ENCODE data around the gene OCA2. TPM values are rescaled to one million over a fixed set of nuclear protein-coding genes. Genes with fewer than 3 reads are reported as not detected.

The OCA2 gene
- total RNA-seq, 2 experiments from 2014 or later: not detected

GRCh38 chr15:27933562-27933961 lies 165.6 kb downstream of the OCA2 start:
- POLR2A ChIA-PET: no interaction called here
- no peak for DNase-seq
- no peak overlapping the region for H3K4me3 Mint-ChIP-seq
- CTCF ChIA-PET: interaction anchor here (1.1 kb wide), 1 partner anchor 10 kb away, joined by 4 read pairs; no protein-coding TSS in a partner anchor
- no peak overlapping the region for H3K27ac Mint-ChIP-seq
- H3K27me3 Mint-ChIP-seq: no peaks in the 10 kb centered on the region
- peaks cover 4% of the 10 kb centered on the region for H3K9me3 Mint-ChIP-seq
- H3K4me1 Mint-ChIP-seq: no peaks in the 10 kb centered on the region
- H3K36me3 Mint-ChIP-seq (ENCODE audit: low read depth): no peaks in the 10 kb centered on the region

DNA sequence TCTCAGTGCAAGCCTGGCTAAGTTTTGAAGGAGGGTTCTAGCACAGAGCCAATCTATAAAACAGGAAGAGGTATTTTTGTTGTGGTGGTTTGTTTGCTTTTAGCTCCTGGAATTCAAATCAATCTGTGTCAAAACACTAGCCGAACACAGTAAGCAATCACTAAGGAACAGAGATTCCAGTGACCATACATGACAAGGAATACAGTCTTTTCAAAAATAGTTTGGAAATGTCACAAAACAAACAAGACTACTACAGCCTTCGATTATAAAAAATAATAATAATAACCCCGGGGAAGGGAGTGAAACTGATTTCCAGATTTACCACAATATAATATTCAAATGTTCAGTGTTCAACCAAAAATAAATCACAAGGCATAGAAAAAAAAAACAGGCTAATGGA lies 166.5 kb downstream of the OCA2 start:
- Mint-ChIP-seq H3K27ac (no peak overlapping the region), H3K9me3 (peaks cover 5% of the 10 kb centered on the region), H3K4me1 (no peaks in the 10 kb centered on the region), H3K27me3 (no peaks in the 10 kb centered on the region), H3K36me3 (ENCODE audit: low read depth) (no peaks in the 10 kb centered on the region), H3K4me3 (no peak overlapping the region)
- POLR2A ChIA-PET: no interaction called here
- no peak for DNase-seq
- CTCF ChIA-PET: no interaction called here

DNA sequence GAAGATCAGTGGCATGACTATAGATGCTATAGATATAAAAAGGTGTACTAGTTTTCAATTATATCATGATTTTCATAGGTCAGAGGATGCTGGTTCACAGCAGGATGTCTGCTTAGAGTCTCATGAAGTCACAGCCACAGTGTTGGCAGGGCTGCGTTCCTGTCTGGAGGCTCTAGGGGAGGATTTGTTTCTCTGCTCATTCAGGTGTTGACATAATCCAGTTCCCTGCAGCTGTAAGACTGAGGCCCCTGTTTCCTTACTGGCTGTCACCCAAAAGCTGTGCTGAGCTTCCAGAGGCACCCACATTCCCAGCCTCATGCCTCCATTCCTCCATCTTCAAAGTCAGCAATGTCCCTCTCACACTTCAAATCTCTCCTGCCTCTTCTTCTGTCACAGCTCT lies 170.7 kb downstream of the OCA2 start:
- Mint-ChIP-seq H3K36me3 (ENCODE audit: low read depth) (no peaks in the 10 kb centered on the region), H3K4me3 (no peak overlapping the region), H3K4me1 (no peaks in the 10 kb centered on the region), H3K27ac (no peak overlapping the region), H3K27me3 (no peaks in the 10 kb centered on the region), H3K9me3 (peaks cover 4% of the 10 kb centered on the region)
- DNase-seq: no peak
- ChIA-PET POLR2A (no interaction called here), CTCF (no interaction called here)

DNA sequence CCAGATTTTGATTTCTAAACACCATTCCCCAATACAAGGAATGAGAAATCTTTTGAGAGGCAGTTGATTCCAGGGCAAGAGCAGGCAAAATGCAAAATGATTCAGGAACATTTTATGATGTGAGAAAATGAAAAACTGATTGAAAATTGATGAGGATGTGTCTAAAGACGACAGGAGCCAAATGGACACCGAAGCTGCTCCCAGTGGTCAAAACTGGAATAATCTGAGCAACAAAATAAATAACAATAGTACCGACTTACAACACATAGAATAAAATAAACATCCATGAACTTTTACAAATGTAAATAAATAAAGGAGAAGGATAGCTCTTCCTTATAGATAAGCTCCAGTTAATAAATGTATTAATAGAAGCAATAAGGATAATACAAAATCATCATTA lies 186.8 kb downstream of the OCA2 start:
- POLR2A ChIA-PET: no interaction called here
- Mint-ChIP-seq H3K9me3 (peaks cover 18% of the 10 kb centered on the region), H3K27me3 (no peaks in the 10 kb centered on the region), H3K4me3 (no peak overlapping the region), H3K36me3 (ENCODE audit: low read depth) (no peaks in the 10 kb centered on the region), H3K27ac (no peak overlapping the region), H3K4me1 (no peaks in the 10 kb centered on the region)
- CTCF ChIA-PET: no interaction called here
- no peak for DNase-seq

DNA sequence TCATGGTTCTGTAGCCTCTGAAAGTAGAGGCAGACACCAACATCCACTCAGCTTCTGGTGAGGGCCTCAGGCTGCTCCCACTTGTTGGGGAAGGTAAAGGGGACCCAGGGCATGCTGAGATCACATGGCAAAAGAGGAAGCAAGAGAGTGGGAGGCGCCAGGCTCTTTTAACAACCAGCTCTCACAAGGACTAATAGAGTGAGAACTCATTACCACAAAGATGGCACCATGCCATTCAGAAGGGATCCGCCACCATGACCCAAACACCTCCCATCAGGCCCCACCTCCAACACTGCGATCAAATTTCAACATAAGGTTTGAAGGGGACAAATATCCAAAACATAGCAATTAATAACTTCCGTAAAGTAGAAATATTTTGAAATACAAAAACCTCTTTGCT lies 192.3 kb downstream of the OCA2 start:
- H3K4me1 Mint-ChIP-seq: no peaks in the 10 kb centered on the region
- H3K27me3 Mint-ChIP-seq: no peaks in the 10 kb centered on the region
- DNase-seq: no peak
- no peaks in the 10 kb centered on the region for H3K36me3 Mint-ChIP-seq (ENCODE audit: low read depth)
- CTCF ChIA-PET: no interaction called here
- H3K9me3 Mint-ChIP-seq: peaks cover 10% of the 10 kb centered on the region
- POLR2A ChIA-PET: no interaction called here
- H3K4me3 Mint-ChIP-seq: no peak overlapping the region
- H3K27ac Mint-ChIP-seq: no peak overlapping the region

- no peak overlapping the region for H3K27ac Mint-ChIP-seq
These were observed 195.7 kb downstream of the OCA2 start for GRCh38 chr15:27903405-27903804.

DNA sequence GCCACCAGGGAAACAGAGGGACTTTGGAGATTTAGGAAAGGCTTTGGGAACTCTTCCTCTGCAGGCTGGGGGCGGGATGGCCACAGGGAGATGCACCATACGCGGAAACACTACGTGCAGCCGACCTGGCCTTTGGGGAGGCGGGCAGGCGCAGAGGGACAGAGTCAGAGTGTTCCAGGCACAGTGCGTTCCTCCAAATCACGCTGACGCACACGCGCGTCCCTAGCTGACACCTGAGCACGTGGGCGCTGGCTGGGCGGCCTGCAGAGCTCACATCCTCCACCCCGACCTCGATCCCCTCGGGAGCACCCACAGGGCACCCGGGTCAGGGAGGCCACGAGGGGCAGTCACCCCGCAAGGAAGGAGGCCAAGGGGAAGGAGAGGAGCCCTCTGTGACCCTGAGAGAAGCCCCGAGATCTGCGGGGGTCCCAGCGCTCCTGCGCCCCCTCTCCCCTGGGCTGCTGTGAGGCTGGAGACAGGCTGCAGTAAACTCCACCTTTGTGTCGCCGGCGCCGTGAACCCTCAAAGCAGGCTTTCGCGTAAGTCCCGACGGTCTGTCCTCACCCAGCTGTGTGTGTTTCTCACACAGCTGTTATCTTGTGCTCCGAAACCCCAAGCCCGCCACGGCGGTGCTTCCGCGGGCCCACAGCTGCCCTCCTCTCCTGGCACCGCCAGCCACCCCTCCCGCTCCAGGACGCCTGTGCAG lies 196.3 kb downstream of the OCA2 start:
- peaks cover 6% of the 10 kb centered on the region for H3K9me3 Mint-ChIP-seq
- no peak overlapping the region for H3K27ac Mint-ChIP-seq
- no peaks in the 10 kb centered on the region for H3K4me1 Mint-ChIP-seq
- CTCF ChIA-PET: interaction anchor here (0.6 kb wide), 1 partner anchor 92 kb away, joined by 3 read pairs; no protein-coding TSS in a partner anchor
- DNase-seq: no peak
- no peak overlapping the region for H3K4me3 Mint-ChIP-seq
- POLR2A ChIA-PET: no interaction called here
- no peaks in the 10 kb centered on the region for H3K36me3 Mint-ChIP-seq (ENCODE audit: low read depth)
- H3K27me3 Mint-ChIP-seq: no peaks in the 10 kb centered on the region

More at GRCh38 chr15:27903405-27903804, 195.7 kb downstream of the OCA2 start:
- Mint-ChIP-seq H3K27me3 (no peaks in the 10 kb centered on the region), H3K9me3 (peaks cover 6% of the 10 kb centered on the region), H3K4me1 (no peaks in the 10 kb centered on the region), H3K36me3 (ENCODE audit: low read depth) (no peaks in the 10 kb centered on the region), H3K4me3 (no peak overlapping the region)
- CTCF ChIA-PET: interaction anchor here (0.6 kb wide), 1 partner anchor 92 kb away, joined by 3 read pairs; no protein-coding TSS in a partner anchor
- POLR2A ChIA-PET: no interaction called here
- DNase-seq: no peak

DNA sequence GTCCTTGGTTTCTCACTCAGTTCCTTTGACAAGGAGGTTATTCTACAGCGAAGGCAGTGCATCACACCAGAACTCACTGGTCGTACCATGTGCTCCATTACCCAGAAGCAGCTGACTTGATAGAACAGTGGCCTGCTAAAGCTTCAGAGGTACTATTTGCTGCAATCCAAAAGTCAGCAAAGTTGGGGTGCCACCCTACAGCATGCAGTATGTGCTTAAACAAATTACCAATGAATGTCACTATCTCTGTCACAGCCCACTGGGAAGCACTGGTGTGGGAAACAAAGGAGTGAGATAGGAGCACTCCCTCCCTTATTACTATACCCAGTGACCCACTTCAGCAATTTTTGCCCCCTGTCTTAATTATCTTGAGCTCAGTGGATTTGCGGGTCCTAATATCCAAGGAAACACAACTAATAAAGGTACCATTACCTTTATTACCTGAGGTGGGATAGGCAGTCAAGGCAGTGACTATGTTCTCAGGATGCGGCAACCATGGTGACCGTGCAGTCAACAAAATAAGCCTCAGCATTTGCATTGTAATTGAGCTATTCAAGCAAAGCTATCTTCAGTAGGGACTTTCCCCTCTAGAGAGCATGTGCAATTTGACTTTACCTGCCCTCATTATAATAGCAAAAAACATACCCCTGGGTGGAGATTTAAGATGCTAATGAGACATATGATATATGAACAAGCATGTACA lies 199.4 kb downstream of the OCA2 start:
- H3K27ac Mint-ChIP-seq: no peak overlapping the region
- H3K4me3 Mint-ChIP-seq: no peak overlapping the region
- no peaks in the 10 kb centered on the region for H3K4me1 Mint-ChIP-seq
- CTCF ChIA-PET: no interaction called here
- POLR2A ChIA-PET: no interaction called here
- peaks cover 16% of the 10 kb centered on the region for H3K9me3 Mint-ChIP-seq
- H3K27me3 Mint-ChIP-seq: no peaks in the 10 kb centered on the region
- no peaks in the 10 kb centered on the region for H3K36me3 Mint-ChIP-seq (ENCODE audit: low read depth)
- no peak for DNase-seq

DNA sequence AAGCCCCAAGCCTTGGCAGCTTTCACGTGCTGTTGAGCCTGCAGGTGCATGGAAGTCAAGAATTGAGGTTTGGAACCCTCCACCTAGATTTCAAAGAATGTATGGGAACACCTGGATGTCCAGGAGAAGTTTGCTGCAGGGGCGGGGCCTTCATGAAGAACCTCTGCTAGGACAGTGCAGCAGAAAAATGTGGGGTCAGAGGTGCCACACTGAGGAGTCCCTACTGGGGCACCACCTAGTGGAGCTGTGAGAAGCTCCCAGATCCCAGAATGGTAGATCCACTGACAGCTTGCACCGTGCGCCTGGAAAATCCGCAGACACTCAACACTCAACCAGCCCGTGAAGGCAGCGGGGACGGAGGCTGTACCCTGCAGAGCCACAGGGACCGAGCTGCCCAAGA lies 201.6 kb downstream of the OCA2 start:
- no peaks in the 10 kb centered on the region for H3K36me3 Mint-ChIP-seq (ENCODE audit: low read depth)
- H3K4me1 Mint-ChIP-seq: no peaks in the 10 kb centered on the region
- CTCF ChIA-PET: no interaction called here
- DNase-seq: no peak
- H3K9me3 Mint-ChIP-seq: peaks cover 20% of the 10 kb centered on the region
- H3K27me3 Mint-ChIP-seq: no peaks in the 10 kb centered on the region
- no peak overlapping the region for H3K27ac Mint-ChIP-seq
- POLR2A ChIA-PET: no interaction called here
- H3K4me3 Mint-ChIP-seq: no peak overlapping the region

GRCh38 chr15:27894645-27895044 lies 204.5 kb downstream of the OCA2 start:
- CTCF ChIA-PET: no interaction called here
- no peaks in the 10 kb centered on the region for H3K36me3 Mint-ChIP-seq (ENCODE audit: low read depth)
- no peak overlapping the region for H3K4me3 Mint-ChIP-seq
- POLR2A ChIA-PET: no interaction called here
- no peaks in the 10 kb centered on the region for H3K4me1 Mint-ChIP-seq
- no peak overlapping the region for H3K27ac Mint-ChIP-seq
- no peaks in the 10 kb centered on the region for H3K27me3 Mint-ChIP-seq
- no peak for DNase-seq
- peaks cover 29% of the 10 kb centered on the region for H3K9me3 Mint-ChIP-seq

DNA sequence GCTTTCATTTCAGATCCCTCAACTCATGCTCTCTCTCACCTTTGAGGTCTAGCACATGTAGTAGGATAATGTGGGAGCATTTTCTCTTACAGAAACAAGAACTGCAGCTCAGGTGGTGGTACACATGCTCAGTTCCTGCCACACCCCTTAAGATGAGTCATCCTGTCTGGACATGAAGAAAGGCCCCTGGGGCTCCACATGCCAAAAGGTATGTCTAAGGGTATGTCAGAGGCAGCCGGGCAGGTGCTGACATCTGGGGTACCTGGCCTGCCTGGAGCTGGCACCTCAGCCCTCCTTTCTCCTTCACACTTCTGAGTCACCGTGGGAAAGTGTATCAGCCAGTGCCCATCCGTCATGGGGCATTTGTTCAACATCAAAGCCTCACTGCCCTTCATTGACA lies 209.9 kb downstream of the OCA2 start:
- CTCF ChIA-PET: no interaction called here
- Mint-ChIP-seq H3K27ac (no peak overlapping the region), H3K27me3 (no peaks in the 10 kb centered on the region), H3K36me3 (ENCODE audit: low read depth) (no peaks in the 10 kb centered on the region), H3K4me3 (no peak overlapping the region), H3K9me3 (peaks cover 19% of the 10 kb centered on the region), H3K4me1 (no peaks in the 10 kb centered on the region)
- POLR2A ChIA-PET: no interaction called here
- no peak for DNase-seq

- ChIA-PET CTCF (no interaction called here), POLR2A (no interaction called here)
- Mint-ChIP-seq H3K4me3 (no peak overlapping the region), H3K36me3 (ENCODE audit: low read depth) (no peaks in the 10 kb centered on the region), H3K27me3 (no peaks in the 10 kb centered on the region), H3K27ac (no peak overlapping the region), H3K4me1 (no peaks in the 10 kb centered on the region), H3K9me3 (peaks cover 6% of the 10 kb centered on the region)
- no peak for DNase-seq
These were observed 213.9 kb downstream of the OCA2 start for GRCh38 chr15:27885201-27885600.

DNA sequence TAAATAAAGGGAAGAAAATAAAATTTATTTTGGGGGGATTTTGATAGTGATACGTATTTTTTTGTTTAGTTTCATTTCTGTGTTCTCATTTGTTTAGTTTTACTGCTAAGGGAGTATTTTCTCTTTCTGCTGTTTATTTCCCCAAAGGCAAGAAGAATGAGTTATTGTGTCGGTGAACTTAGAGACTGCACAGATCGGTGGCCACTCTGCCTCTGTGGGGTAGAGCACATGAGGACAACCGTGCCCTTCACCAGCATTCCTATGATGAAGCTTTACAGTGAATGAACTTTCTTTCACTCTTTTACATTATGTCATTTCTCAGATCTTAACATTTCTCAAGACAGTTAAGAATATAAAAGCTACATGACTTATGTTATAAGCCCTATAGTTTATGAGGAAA lies 214.4 kb downstream of the OCA2 start:
- H3K27me3 Mint-ChIP-seq: no peaks in the 10 kb centered on the region
- no peak overlapping the region for H3K4me3 Mint-ChIP-seq
- H3K9me3 Mint-ChIP-seq: peaks cover 3% of the 10 kb centered on the region
- CTCF ChIA-PET: no interaction called here
- DNase-seq: no peak
- POLR2A ChIA-PET: no interaction called here
- H3K4me1 Mint-ChIP-seq: no peaks in the 10 kb centered on the region
- H3K27ac Mint-ChIP-seq: no peak overlapping the region
- no peaks in the 10 kb centered on the region for H3K36me3 Mint-ChIP-seq (ENCODE audit: low read depth)

DNA sequence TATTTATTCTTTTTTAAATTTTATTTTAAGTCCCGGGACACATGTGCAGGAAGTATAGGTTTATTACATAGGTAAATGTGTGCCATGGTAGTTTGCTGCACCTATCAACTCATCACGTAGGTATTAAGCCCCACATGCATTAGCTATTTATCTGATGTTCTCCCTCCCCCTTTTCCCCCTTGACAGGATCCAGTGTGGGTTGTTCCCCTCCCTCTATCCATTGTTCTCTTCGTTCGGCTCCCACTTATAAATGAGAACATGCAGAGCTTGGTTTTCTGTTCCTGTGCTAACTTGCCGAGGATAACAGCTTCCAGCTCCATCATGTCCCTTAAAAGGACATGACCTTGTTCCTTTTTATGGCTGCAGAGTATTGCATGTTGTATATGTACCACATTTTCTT lies 220.3 kb downstream of the OCA2 start:
- CTCF ChIA-PET: no interaction called here
- H3K4me3 Mint-ChIP-seq: no peak overlapping the region
- POLR2A ChIA-PET: interaction anchor here (0.6 kb wide), 1 partner anchor 316 kb away, joined by 4 read pairs; no protein-coding TSS in a partner anchor
- H3K27ac Mint-ChIP-seq: no peak overlapping the region
- H3K36me3 Mint-ChIP-seq (ENCODE audit: low read depth): no peaks in the 10 kb centered on the region
- DNase-seq: no peak
- no peaks in the 10 kb centered on the region for H3K27me3 Mint-ChIP-seq
- H3K4me1 Mint-ChIP-seq: no peaks in the 10 kb centered on the region
- H3K9me3 Mint-ChIP-seq: no peaks in the 10 kb centered on the region
